ENCODE results near the gene TGFBR3.

Gene TGFBR3

GRCh38 chr1:91742848-91743292 is 143.1 kb downstream of the TGFBR3 start:
- Histone ChIP-seq H3K4me1 (ENCODE audit: control insufficient read depth, insufficient read depth, low read length) (peaks cover 3% of the 10 kb centered on the region; the same call in 1 of the 2 replicates), H3K27ac (ENCODE audit: extremely low read depth, low read depth, low read length) (no peak overlapping the region), H3K4me3 (ENCODE audit: low read depth, low read length) (no peak overlapping the region), H3K36me3 (ENCODE audit: control insufficient read depth in 2 of 2, insufficient read depth in 1 of 2, low read length in 2 of 2) (peaks cover 0 to 3% of the 10 kb centered on the region in 2 experiments; a peak in 1 of 3 replicates), H3K9me3 (ENCODE audit: control insufficient read depth, insufficient read depth, low read depth, low read length) (no peaks in the 10 kb centered on the region)
- ChIA-PET CTCF (interaction anchor here (0.5 kb wide), 1 partner anchor 10 kb away, joined by 3 read pairs; no protein-coding TSS in a partner anchor), POLR2A (no interaction called here)
- TF ChIP-seq TCF7L2 (IDR thresholded peaks at IDR 0.05; ENCODE audit: borderline replicate concordance, low read depth, low read length) = no peak
- TF ChIP-seq GLIS1 (tag by site-specific recombination; IDR thresholded peaks at IDR 0.05) = peak; percentile 23; the same call in 1 of the 2 replicates
- TF ChIP-seq ZNF23 (tag by site-specific recombination; IDR thresholded peaks at IDR 0.05; ENCODE audit: borderline replicate concordance) = no peak
- TF ChIP-seq SCRT2 (tag by site-specific recombination; IDR thresholded peaks at IDR 0.05) = no peak
- TF ChIP-seq ZNF350 (tag by site-specific recombination; IDR thresholded peaks at IDR 0.05) = no peak
- TF ChIP-seq ZSCAN23 (tag by site-specific recombination; IDR thresholded peaks at IDR 0.05) = no peak
- TF ChIP-seq GLIS2 (tag by site-specific recombination; IDR thresholded peaks at IDR 0.05) = 0 out of 2 replicates have a peak, but pooled peaks have one; percentile 12
- no peak for TF ChIP-seq SCRT1 (tag by site-specific recombination; IDR thresholded peaks at IDR 0.05; ENCODE audit: borderline replicate concordance)
- TF ChIP-seq ZNF366 (tag by site-specific recombination; conservative IDR thresholded peaks at IDR 0.05) = 0 out of 2 replicates have a peak, but pooled peaks have one; percentile 25
- no peak for TF ChIP-seq ZNF184 (tag by site-specific recombination; IDR thresholded peaks at IDR 0.05)
- TF ChIP-seq, protein P1, sequence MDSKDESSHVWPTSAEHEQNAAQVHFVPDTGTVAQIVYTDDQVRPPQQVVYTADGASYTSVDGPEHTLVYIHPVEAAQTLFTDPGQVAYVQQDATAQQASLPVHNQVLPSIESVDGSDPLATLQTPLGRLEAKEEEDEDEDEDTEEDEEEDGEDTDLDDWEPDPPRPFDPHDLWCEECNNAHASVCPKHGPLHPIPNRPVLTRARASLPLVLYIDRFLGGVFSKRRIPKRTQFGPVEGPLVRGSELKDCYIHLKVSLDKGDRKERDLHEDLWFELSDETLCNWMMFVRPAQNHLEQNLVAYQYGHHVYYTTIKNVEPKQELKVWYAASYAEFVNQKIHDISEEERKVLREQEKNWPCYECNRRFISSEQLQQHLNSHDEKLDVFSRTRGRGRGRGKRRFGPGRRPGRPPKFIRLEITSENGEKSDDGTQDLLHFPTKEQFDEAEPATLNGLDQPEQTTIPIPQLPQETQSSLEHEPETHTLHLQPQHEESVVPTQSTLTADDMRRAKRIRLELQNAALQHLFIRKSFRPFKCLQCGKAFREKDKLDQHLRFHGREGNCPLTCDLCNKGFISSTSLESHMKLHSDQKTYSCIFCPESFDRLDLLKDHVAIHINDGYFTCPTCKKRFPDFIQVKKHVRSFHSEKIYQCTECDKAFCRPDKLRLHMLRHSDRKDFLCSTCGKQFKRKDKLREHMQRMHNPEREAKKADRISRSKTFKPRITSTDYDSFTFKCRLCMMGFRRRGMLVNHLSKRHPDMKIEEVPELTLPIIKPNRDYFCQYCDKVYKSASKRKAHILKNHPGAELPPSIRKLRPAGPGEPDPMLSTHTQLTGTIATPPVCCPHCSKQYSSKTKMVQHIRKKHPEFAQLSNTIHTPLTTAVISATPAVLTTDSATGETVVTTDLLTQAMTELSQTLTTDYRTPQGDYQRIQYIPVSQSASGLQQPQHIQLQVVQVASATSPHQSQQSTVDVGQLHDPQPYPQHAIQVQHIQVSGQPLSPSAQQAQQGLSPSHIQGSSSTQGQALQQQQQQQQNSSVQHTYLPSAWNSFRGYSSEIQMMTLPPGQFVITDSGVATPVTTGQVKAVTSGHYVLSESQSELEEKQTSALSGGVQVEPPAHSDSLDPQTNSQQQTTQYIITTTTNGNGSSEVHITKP (tag by site-specific recombination; IDR thresholded peaks at IDR 0.05) = peak; percentile 87
- peak; percentile 49 for TF ChIP-seq PRDM6 (tag by site-specific recombination; IDR thresholded peaks at IDR 0.05)
- no peak for TF ChIP-seq ZNF624 (tag by site-specific recombination; IDR thresholded peaks at IDR 0.05)
- TF ChIP-seq HOXA7 (CRISPR knock-in tag; IDR thresholded peaks at IDR 0.05; ENCODE audit: borderline replicate concordance) = no peak

GRCh38 chr1:91741906-91742305 is 144.0 kb downstream of the TGFBR3 start:
- Histone ChIP-seq H3K27ac (ENCODE audit: extremely low read depth, low read depth, low read length) (no peak overlapping the region), H3K4me3 (ENCODE audit: low read depth, low read length) (no peak overlapping the region), H3K4me1 (ENCODE audit: control insufficient read depth, insufficient read depth, low read length) (peaks cover 3% of the 10 kb centered on the region; the same call in 1 of the 2 replicates), H3K9me3 (ENCODE audit: control insufficient read depth, insufficient read depth, low read depth, low read length) (no peaks in the 10 kb centered on the region), H3K36me3 (ENCODE audit: control insufficient read depth in 2 of 2, insufficient read depth in 1 of 2, low read length in 2 of 2) (peaks cover 0 to under 1% of the 10 kb centered on the region in 2 experiments; a peak in 1 of 3 replicates)
- ChIA-PET POLR2A (no interaction called here), CTCF (no interaction called here)
- TF ChIP-seq ZNF335 (tag by site-specific recombination; conservative IDR thresholded peaks at IDR 0.05) (no peak), ZNF747 (tag by site-specific recombination; IDR thresholded peaks at IDR 0.05) (no peak), ZNF660 (tag by site-specific recombination; IDR thresholded peaks at IDR 0.05) (no peak), ZNF624 (tag by site-specific recombination; IDR thresholded peaks at IDR 0.05) (no peak), ZNF175 (tag by site-specific recombination; IDR thresholded peaks at IDR 0.05) (no peak), TCF7L2 (IDR thresholded peaks at IDR 0.05; ENCODE audit: borderline replicate concordance, low read depth, low read length) (no peak), ZNF48 (tag by site-specific recombination; IDR thresholded peaks at IDR 0.05) (no peak), ZIC2 (tag by site-specific recombination; IDR thresholded peaks at IDR 0.05) (no peak), ZNF266 (tag by site-specific recombination; IDR thresholded peaks at IDR 0.05; ENCODE audit: low read depth) (no peak), ZNF354C (tag by site-specific recombination; IDR thresholded peaks at IDR 0.05; ENCODE audit: borderline replicate concordance, low read depth) (no peak), ZXDB (tag by site-specific recombination; IDR thresholded peaks at IDR 0.05) (no peak), ZSCAN16 (tag by site-specific recombination; IDR thresholded peaks at IDR 0.05) (no peak)
- TF ChIP-seq, protein P2, sequence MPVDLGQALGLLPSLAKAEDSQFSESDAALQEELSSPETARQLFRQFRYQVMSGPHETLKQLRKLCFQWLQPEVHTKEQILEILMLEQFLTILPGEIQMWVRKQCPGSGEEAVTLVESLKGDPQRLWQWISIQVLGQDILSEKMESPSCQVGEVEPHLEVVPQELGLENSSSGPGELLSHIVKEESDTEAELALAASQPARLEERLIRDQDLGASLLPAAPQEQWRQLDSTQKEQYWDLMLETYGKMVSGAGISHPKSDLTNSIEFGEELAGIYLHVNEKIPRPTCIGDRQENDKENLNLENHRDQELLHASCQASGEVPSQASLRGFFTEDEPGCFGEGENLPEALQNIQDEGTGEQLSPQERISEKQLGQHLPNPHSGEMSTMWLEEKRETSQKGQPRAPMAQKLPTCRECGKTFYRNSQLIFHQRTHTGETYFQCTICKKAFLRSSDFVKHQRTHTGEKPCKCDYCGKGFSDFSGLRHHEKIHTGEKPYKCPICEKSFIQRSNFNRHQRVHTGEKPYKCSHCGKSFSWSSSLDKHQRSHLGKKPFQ (tag by site-specific recombination; IDR thresholded peaks at IDR 0.05) = no peak
